HepG2 (cell line): ENCODE measurements around the gene CASZ1. TPM values are rescaled to one million over a fixed set of nuclear protein-coding genes. Genes with fewer than 3 reads are reported as not detected.

Source experiments
- BORCS8-MEF2B ChIP-seq: sonication (generic); formaldehyde crosslinking; IDR thresholded peaks from 2 replicates; pipeline ENCODE4 v1.8.0; 2022; ENCODE audit warnings: mild to moderate bottlenecking, missing genetic modification reagents
- FOSL1 ChIP-seq: sonication (generic); formaldehyde crosslinking; IDR thresholded peaks from 2 replicates; pipeline ENCODE4 v1.9.0; 2021; ENCODE audit warnings: missing genetic modification reagents, borderline replicate concordance
- FOXK1 ChIP-seq: sonication (generic); formaldehyde crosslinking; IDR thresholded peaks from 2 replicates; pipeline ENCODE4 v1.4.0; 2020; ENCODE audit warnings: low read depth, missing genetic modification reagents, borderline replicate concordance
- FOXP1 ChIP-seq, 2 experiments: fragments of 450-650 bp in 1 of 2; IDR thresholded peaks; 2 replicates each; pipeline ENCODE4 v1.6.1; 2017 to 2018; ENCODE audit warnings: antibody characterized with exemption in 1 of 2
- GTF3A ChIP-seq: sonication (generic); formaldehyde crosslinking; conservative IDR thresholded peaks from 2 replicates; pipeline ENCODE4 v1.4.0; 2020; ENCODE audit warnings: mild to moderate bottlenecking, missing genetic modification reagents
- HNRNPK ChIP-seq: fragments of 200-400 bp; formaldehyde crosslinking; IDR thresholded peaks from 2 replicates; pipeline ENCODE4 v1.6.1; 2018; ENCODE audit warnings: low read length, low read depth, moderate library complexity, mild to moderate bottlenecking; ENCODE audit not compliant: poor library complexity, severe bottlenecking
- HOXA7 ChIP-seq: sonication (generic); formaldehyde crosslinking; IDR thresholded peaks from 2 replicates; pipeline ENCODE4 v1.8.1; 2022; ENCODE audit warnings: mild to moderate bottlenecking, missing genetic modification reagents, moderate library complexity
- JUN ChIP-seq: sonication (generic); formaldehyde crosslinking; IDR thresholded peaks from 2 replicates; pipeline ENCODE4 v1.4.0; 2020; ENCODE audit warnings: mild to moderate bottlenecking, missing genetic modification reagents
- KLF11 ChIP-seq: IDR thresholded peaks from 2 replicates; pipeline ENCODE4 v1.6.1; 2016; ENCODE audit warnings: missing compliant biosample characterization
- MAFK ChIP-seq, 2 experiments: IDR thresholded peaks in 1 of 2; conservative IDR thresholded peaks in 1 of 2; 2 replicates each; pipeline ENCODE4 v1.6.1; 2011; ENCODE audit warnings: improper control_type of control experiment in 2 of 2, low read length in 2 of 2
- MYNN ChIP-seq: sonication (generic); formaldehyde crosslinking; IDR thresholded peaks from 2 replicates; pipeline ENCODE4 v1.4.0; 2020; ENCODE audit warnings: mild to moderate bottlenecking, low read depth, missing genetic modification reagents
- NFATC3 ChIP-seq: sonication (generic); formaldehyde crosslinking; IDR thresholded peaks from 2 replicates; pipeline ENCODE4 v1.5.1; 2020; ENCODE audit warnings: mild to moderate bottlenecking, missing genetic modification reagents
- POLR2A ChIP-seq, 2 experiments: IDR thresholded peaks; 2 replicates each; pipeline ENCODE4 v1.6.1; 2011; ENCODE audit warnings: low read depth in 2 of 2, low read length in 2 of 2, mild to moderate bottlenecking in 1 of 2, moderate library complexity in 1 of 2; ENCODE audit not compliant: insufficient read depth in 1 of 2
- THYN1 ChIP-seq: sonication (generic); formaldehyde crosslinking; IDR thresholded peaks from 2 replicates; pipeline ENCODE4 v1.8.1; 2023; ENCODE audit warnings: low read depth, mild to moderate bottlenecking, moderate library complexity, missing genetic modification reagents, borderline replicate concordance
- TOE1 ChIP-seq: sonication (generic); formaldehyde crosslinking; IDR thresholded peaks from 2 replicates; pipeline ENCODE4 v1.4.0; 2020; ENCODE audit warnings: mild to moderate bottlenecking, missing genetic modification reagents
- U2AF1 ChIP-seq: fragments of 200-400 bp; formaldehyde crosslinking; optimal IDR thresholded peaks from 2 replicates; pipeline ENCODE3; 2017; ENCODE audit warnings: mild to moderate bottlenecking, low read depth, low read length
- ZFP90 ChIP-seq: sonication (generic); formaldehyde crosslinking; IDR thresholded peaks from 2 replicates; pipeline ENCODE4 v1.8.0; 2022; ENCODE audit warnings: missing genetic modification reagents, mild to moderate bottlenecking, inconsistent platforms, borderline replicate concordance
- ZNF235 ChIP-seq: sonication (generic); formaldehyde crosslinking; IDR thresholded peaks from 2 replicates; pipeline ENCODE4 v1.8.1; 2023; ENCODE audit warnings: mild to moderate bottlenecking, missing genetic modification reagents, borderline replicate concordance
- ZNF567 ChIP-seq: sonication (generic); formaldehyde crosslinking; IDR thresholded peaks from 2 replicates; pipeline ENCODE4 v1.8.1; 2023; ENCODE audit warnings: mild to moderate bottlenecking, missing genetic modification reagents, borderline replicate concordance
- ZNF569 ChIP-seq: sonication (generic); formaldehyde crosslinking; IDR thresholded peaks from 2 replicates; pipeline ENCODE4 v1.5.0; 2020; ENCODE audit warnings: mild to moderate bottlenecking, missing genetic modification reagents, moderate library complexity, borderline replicate concordance
- ZNF629 ChIP-seq: sonication (generic); formaldehyde crosslinking; conservative IDR thresholded peaks from 2 replicates; pipeline ENCODE4 v1.5.0; 2020; ENCODE audit warnings: missing genetic modification reagents
- ZNF790 ChIP-seq: sonication (generic); formaldehyde crosslinking; IDR thresholded peaks from 2 replicates; pipeline ENCODE4 v1.8.0; 2022; ENCODE audit warnings: missing genetic modification reagents, mild to moderate bottlenecking, borderline replicate concordance
- polyA plus RNA-seq, 8 experiments: library from polyadenylated mRNA; depleted of rRNA in 3 of 8; stranded (reverse) in 7 of 8; unstranded in 1 of 8; fragments of >200 nt; fragmentation: Illumina TruSeq in 4 of 8; extraction: Trizol in 4 of 8; gene quantifications; 2 replicates each; pipeline versions ENCODE4 v1.2.1 to v1.2.3, GENCODE V29; 2011 to 2016; ENCODE audit warnings: low read depth in 4 of 8, missing spikeins in 1 of 8, mixed read lengths in 1 of 8; ENCODE audit not compliant: insufficient read depth in 1 of 8
- total RNA-seq, 5 experiments: library from RNA; depleted of rRNA; stranded (reverse); fragments of >200 nt; fragmentation: Illumina TruSeq; extraction: Trizol; gene quantifications; 2 replicates each; pipeline ENCODE4 v1.2.3, GENCODE V29; 2016; ENCODE audit warnings: low read depth in 1 of 5
- TF ChIP-seq, protein P1 (sequence below): IDR thresholded peaks from 2 replicates; pipeline ENCODE4 v1.6.1; 2018; ENCODE audit warnings: missing genetic modification reagents
- TF ChIP-seq, protein P2 (sequence below): sonication (generic); formaldehyde crosslinking; IDR thresholded peaks from 2 replicates; pipeline ENCODE4 v1.4.0; 2020; ENCODE audit warnings: missing genetic modification reagents
- TF ChIP-seq, protein P3 (sequence below): sonication (generic); formaldehyde crosslinking; IDR thresholded peaks from 2 replicates; pipeline ENCODE4 v1.8.0; 2023; ENCODE audit warnings: mild to moderate bottlenecking, missing genetic modification reagents
- TF ChIP-seq, protein P4 (sequence below): sonication (generic); formaldehyde crosslinking; conservative IDR thresholded peaks from 2 replicates; pipeline ENCODE4 v1.8.0; 2022; ENCODE audit warnings: low read depth, missing genetic modification reagents

The CASZ1 gene
- total and polyA plus RNA-seq, 2 of the 13 experiments (the other 11 are each of a cell fraction or from before 2014, with no cell fraction given): 1.9 to 3.7 TPM

DNA sequence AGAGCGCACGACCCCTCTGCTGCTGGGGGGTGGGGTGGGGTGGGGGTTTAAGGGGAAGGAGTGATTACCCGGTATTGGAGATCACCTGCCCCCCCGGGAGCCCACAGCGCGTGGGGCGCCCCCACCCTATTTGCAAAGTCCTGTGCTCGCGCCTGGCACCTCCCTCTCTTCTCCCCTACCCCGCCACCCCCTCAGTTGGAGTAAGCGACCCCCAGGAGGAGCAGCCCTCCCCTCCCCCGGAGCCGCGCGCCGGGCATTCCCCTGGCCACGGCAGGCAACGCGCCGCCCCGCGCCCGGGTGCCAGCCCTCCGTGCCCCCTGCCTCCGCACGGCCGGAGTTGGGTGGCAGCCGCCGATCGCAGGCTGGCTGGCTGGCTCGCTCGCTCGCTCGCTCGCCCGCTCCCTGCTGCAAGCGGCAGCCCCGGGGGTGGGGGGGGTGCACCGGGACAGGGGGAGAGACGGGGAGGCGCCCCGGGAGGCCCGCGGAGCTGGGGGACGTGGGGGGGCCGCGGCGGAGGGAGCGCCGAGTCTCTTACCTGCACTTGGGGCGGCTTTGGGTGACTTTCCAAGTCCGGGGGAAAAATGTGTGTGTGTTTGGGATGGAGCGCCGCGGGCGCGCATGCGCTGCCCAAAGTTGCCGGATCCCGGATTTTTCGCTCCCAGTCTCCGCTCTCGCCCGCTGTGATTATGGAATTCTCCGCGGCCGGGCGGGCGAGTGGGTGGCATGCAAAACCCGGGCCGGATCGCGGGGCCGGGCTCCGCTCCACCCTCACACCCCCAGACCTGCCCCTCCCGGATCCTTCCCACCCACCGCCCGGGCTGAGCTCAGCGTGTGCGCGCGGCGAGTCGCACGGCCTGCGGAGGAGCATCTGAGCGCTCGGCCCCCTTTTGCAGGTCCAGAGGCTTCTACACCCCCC lies at the start of gene CASZ1 (continued):
- TF ChIP-seq KLF11 (CRISPR knock-in tag) (no peak), FOXP1 (IDR thresholded peaks at IDR 0.05) (no peak), FOXP1 (CRISPR knock-in tag; IDR thresholded peaks at IDR 0.05) (no peak), U2AF1 (no peak), ZFP90 (no peak), HNRNPK (peak; percentile 22), HOXA7 (CRISPR knock-in tag) (no peak), ZNF567 (no peak), FOSL1 (CRISPR knock-in tag) (no peak), FOXK1 (CRISPR knock-in tag) (0 out of 2 replicates have a peak, but pooled peaks have one; percentile 28), GTF3A (CRISPR knock-in tag) (no peak), TOE1 (CRISPR knock-in tag) (no peak), ZNF235 (CRISPR knock-in tag) (no peak), NFATC3 (CRISPR knock-in tag) (no peak), JUN (no peak), ZNF790 (CRISPR knock-in tag) (no peak), ZNF569 (CRISPR knock-in tag) (no peak), MAFK (conservative IDR thresholded peaks at IDR 0.05 in 1 of 2, IDR thresholded peaks at IDR 0.05 in 1 of 2; ENCODE audit: low read length in 2 of 2) (no peak), POLR2A (IDR thresholded peaks at IDR 0.05; ENCODE audit: insufficient read depth in 1 of 2, low read depth in 2 of 2, low read length in 2 of 2) (no peak), MYNN (CRISPR knock-in tag) (no peak), THYN1 (CRISPR knock-in tag) (no peak), BORCS8-MEF2B (no peak), ZNF629 (CRISPR knock-in tag) (no peak)
- TF ChIP-seq, protein P1, sequence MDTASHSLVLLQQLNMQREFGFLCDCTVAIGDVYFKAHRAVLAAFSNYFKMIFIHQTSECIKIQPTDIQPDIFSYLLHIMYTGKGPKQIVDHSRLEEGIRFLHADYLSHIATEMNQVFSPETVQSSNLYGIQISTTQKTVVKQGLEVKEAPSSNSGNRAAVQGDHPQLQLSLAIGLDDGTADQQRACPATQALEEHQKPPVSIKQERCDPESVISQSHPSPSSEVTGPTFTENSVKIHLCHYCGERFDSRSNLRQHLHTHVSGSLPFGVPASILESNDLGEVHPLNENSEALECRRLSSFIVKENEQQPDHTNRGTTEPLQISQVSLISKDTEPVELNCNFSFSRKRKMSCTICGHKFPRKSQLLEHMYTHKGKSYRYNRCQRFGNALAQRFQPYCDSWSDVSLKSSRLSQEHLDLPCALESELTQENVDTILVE: no peak
- TF ChIP-seq, protein P2, sequence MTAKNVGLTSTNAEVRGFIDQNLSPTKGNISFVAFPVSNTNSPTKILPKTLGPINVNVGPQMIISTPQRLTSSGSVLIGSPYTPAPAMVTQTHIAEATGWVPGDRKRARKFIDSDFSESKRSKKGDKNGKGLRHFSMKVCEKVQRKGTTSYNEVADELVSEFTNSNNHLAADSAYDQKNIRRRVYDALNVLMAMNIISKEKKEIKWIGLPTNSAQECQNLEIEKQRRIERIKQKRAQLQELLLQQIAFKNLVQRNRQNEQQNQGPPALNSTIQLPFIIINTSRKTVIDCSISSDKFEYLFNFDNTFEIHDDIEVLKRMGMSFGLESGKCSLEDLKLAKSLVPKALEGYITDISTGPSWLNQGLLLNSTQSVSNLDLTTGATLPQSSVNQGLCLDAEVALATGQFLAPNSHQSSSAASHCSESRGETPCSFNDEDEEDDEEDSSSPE (CRISPR knock-in tag): peak; percentile 61; the same call in 1 of the 2 replicates
- TF ChIP-seq, protein P3, sequence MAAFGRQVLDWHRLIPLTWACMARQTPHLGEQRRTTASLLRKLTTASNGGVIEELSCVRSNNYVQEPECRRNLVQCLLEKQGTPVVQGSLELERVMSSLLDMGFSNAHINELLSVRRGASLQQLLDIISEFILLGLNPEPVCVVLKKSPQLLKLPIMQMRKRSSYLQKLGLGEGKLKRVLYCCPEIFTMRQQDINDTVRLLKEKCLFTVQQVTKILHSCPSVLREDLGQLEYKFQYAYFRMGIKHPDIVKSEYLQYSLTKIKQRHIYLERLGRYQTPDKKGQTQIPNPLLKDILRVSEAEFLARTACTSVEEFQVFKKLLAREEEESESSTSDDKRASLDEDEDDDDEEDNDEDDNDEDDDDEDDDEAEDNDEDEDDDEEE (CRISPR knock-in tag): no peak
- TF ChIP-seq, protein P4, sequence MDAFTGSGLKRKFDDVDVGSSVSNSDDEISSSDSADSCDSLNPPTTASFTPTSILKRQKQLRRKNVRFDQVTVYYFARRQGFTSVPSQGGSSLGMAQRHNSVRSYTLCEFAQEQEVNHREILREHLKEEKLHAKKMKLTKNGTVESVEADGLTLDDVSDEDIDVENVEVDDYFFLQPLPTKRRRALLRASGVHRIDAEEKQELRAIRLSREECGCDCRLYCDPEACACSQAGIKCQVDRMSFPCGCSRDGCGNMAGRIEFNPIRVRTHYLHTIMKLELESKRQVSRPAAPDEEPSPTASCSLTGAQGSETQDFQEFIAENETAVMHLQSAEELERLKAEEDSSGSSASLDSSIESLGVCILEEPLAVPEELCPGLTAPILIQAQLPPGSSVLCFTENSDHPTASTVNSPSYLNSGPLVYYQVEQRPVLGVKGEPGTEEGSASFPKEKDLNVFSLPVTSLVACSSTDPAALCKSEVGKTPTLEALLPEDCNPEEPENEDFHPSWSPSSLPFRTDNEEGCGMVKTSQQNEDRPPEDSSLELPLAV (CRISPR knock-in tag): no peak
